ENCODE results near the gene INPP5E. TPM values are rescaled to one million over a fixed set of nuclear protein-coding genes. Genes with fewer than 3 reads are reported as not detected.

Gene INPP5E
- total and polyA plus RNA-seq, 2 donors, result 3.9 to 17.5 TPM

DNA sequence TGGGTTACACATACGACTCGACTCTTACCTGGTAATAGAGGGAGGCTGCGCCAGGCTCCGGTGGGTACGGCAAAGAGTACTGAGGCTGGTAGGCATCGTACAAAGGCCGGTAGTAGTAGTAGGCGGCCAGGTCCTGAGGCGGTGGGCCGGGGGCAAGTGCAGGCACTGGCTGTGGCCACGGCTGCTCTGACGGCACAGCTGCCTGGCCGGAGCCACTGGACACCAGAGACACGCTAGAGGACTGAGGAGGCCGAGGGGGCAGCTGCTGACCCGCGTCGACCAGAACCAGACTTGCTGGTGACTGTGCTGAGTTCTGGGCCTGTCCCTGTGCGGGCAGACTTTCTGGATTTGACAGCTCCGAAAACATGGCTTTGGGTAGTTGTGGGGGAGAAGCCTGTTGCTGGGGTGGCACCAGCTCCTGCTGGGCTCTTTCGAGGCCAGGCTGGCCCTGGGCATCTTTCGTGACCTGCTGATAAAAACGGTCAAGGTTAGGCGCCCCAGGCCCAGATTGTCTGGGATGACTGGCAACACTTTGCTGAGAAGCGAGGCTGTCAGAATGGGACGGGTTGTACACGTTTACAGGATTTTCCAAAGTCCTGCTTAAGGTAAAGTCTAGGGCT is 34.5 kb upstream of the INPP5E start:
- H3K4me1 ChIP-seq (ENCODE audit: control insufficient read depth in 2 of 2, insufficient read depth in 2 of 2, low read length in 2 of 2), result no peaks in the 10 kb centered on the region
- WGBS, result 98% methylated on average over 27 of the region's 27 CpGs
- peaks cover 87 to 98% of the 10 kb centered on the region in 2 donors for H3K36me3 ChIP-seq (ENCODE audit: control insufficient read depth in 2 of 2, insufficient read depth in 2 of 2, low read length in 1 of 2)

DNA sequence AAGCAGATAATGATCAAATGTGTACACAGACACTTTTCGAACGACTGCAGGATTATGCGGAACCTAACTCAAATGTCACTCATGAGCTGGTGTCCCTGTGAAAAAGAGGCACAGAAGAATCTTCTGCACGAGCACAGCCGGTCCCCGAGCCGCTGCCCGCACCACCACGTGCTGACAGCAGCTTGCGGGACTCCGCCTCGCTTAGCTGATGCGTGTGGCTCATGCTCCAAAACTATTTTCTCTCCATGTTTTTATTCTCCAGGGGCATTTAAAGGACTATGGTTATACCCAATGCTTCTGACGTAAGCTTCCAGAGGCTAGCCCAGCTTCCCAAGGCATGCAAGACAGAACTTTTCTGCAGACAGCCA is 33.7 kb upstream of the INPP5E start:
- 98% methylated on average over 14 of the region's 14 CpGs for WGBS

More for the DNA sequence above, 34.5 kb upstream of the INPP5E start:
- Histone ChIP-seq H3K27ac (ENCODE audit: low read depth in 1 of 2, low read length in 1 of 2) (no peak overlapping the region), H3K4me3 (ENCODE audit: low read length in 2 of 2) (no peak overlapping the region), H3K27me3 (ENCODE audit: control insufficient read depth in 2 of 2, insufficient read depth in 1 of 2, low read length in 1 of 2) (no peaks in the 10 kb centered on the region), H3K9me3 (ENCODE audit: control insufficient read depth in 2 of 2, insufficient read depth in 1 of 2, low read length in 1 of 2) (no peaks in the 10 kb centered on the region)
- DNase-seq (ENCODE audit: low read depth in 6 of 9, low spot score in 9 of 9), result no peak

DNA sequence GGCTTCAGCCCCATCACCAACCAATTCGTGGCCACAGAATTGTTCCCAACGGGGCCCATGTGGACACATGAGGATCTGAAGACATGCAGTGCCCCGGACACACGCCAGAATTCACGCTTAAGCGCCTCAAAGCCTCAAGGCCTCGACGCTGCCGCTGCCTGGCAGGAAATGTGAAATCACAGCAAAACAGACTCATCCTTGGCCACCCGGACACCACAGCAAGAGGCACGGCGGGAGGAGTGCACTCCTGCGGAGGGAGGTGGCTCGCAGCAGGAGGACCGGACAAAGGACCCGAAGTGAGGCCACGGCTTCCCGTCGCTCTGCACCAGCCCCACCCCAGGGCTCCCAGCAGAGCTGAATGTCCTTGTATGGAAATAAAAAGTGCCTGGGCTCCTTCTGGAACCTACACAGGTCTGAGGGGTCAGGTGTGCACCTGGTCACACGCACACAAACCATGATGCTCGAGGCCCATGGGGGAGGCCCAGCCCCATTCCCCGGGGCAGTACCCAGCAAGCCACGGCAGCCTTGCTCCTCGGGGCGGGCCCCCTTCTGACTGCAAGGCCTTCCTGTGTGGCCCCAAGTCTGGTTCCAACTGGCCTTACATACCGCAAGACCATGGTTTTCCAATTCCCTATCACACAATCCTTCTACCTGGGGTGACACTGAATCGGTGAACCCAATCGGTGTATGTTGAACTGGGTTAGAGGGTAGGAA is 33.2 kb upstream of the INPP5E start:
- Histone ChIP-seq H3K36me3 (ENCODE audit: control insufficient read depth in 2 of 2, insufficient read depth in 2 of 2, low read length in 1 of 2) (peaks cover 98 to 99% of the 10 kb centered on the region in 2 donors), H3K4me1 (ENCODE audit: control insufficient read depth in 2 of 2, insufficient read depth in 2 of 2, low read length in 2 of 2) (no peaks in the 10 kb centered on the region), H3K9me3 (ENCODE audit: control insufficient read depth in 2 of 2, insufficient read depth in 1 of 2, low read length in 1 of 2) (no peaks in the 10 kb centered on the region), H3K27ac (ENCODE audit: low read depth in 1 of 2, low read length in 1 of 2) (no peak overlapping the region), H3K4me3 (ENCODE audit: low read length in 2 of 2) (no peak overlapping the region), H3K27me3 (ENCODE audit: control insufficient read depth in 2 of 2, insufficient read depth in 1 of 2, low read length in 1 of 2) (no peaks in the 10 kb centered on the region)
- 98% methylated on average over 28 of the region's 28 CpGs for WGBS
- no peak for DNase-seq (ENCODE audit: low read depth in 6 of 9, low spot score in 9 of 9)

More for the DNA sequence above, 33.7 kb upstream of the INPP5E start:
- DNase-seq (ENCODE audit: low read depth in 6 of 9, low spot score in 9 of 9), result no peak
- peaks cover 93 to 99% of the 10 kb centered on the region in 2 donors for H3K36me3 ChIP-seq (ENCODE audit: control insufficient read depth in 2 of 2, insufficient read depth in 2 of 2, low read length in 1 of 2)
- H3K27ac ChIP-seq (ENCODE audit: low read depth in 1 of 2, low read length in 1 of 2), result no peak overlapping the region
- no peaks in the 10 kb centered on the region for H3K4me1 ChIP-seq (ENCODE audit: control insufficient read depth in 2 of 2, insufficient read depth in 2 of 2, low read length in 2 of 2)
- H3K27me3 ChIP-seq (ENCODE audit: control insufficient read depth in 2 of 2, insufficient read depth in 1 of 2, low read length in 1 of 2), result no peaks in the 10 kb centered on the region
- no peaks in the 10 kb centered on the region for H3K9me3 ChIP-seq (ENCODE audit: control insufficient read depth in 2 of 2, insufficient read depth in 1 of 2, low read length in 1 of 2)
- no peak overlapping the region for H3K4me3 ChIP-seq (ENCODE audit: low read length in 2 of 2)

DNA sequence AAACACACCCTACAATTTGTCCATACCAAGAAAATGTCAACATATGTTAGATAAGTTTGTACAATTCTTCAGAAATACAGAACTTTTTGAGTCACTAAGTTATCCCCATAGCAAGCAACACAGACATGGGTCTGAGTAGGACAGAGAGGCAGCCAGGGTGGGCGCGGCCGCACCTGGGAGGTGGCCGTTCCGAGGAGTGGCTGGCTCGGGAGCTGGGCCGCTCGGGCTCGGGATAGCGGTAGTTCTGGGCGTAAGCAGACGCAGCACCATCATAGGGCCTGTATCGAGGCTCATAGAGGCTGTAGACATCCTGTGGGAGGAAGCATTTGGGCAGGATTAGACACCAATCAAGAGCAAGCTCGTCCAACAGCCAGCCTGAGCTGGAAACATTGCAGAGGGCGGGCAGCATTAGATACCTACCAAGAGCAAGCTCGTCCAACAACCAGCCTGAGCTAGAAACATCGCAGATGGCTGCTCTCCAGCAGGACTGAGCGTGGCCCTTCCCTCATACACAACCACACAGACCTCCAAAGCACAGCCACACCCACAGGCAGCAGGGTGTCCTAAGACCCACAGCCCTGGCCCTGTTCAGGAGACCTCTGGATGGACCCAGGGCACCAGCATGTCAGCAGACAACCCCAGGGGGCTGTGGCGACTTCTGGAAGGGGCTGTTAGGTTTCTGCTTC is 32.3 kb upstream of the INPP5E start:
- no peaks in the 10 kb centered on the region for H3K4me1 ChIP-seq (ENCODE audit: control insufficient read depth in 2 of 2, insufficient read depth in 2 of 2, low read length in 2 of 2)
- peaks cover 96 to 99% of the 10 kb centered on the region in 2 donors for H3K36me3 ChIP-seq (ENCODE audit: control insufficient read depth in 2 of 2, insufficient read depth in 2 of 2, low read length in 1 of 2)
- DNase-seq (ENCODE audit: low read depth in 6 of 9, low spot score in 9 of 9), result no peak
- H3K9me3 ChIP-seq (ENCODE audit: control insufficient read depth in 2 of 2, insufficient read depth in 1 of 2, low read length in 1 of 2), result no peaks in the 10 kb centered on the region
- WGBS, result 97% methylated on average over 19 of the region's 19 CpGs
- no peak overlapping the region for H3K4me3 ChIP-seq (ENCODE audit: low read length in 2 of 2)
- H3K27me3 ChIP-seq (ENCODE audit: control insufficient read depth in 2 of 2, insufficient read depth in 1 of 2, low read length in 1 of 2), result no peaks in the 10 kb centered on the region
- H3K27ac ChIP-seq (ENCODE audit: low read depth in 1 of 2, low read length in 1 of 2), result no peak overlapping the region

DNA sequence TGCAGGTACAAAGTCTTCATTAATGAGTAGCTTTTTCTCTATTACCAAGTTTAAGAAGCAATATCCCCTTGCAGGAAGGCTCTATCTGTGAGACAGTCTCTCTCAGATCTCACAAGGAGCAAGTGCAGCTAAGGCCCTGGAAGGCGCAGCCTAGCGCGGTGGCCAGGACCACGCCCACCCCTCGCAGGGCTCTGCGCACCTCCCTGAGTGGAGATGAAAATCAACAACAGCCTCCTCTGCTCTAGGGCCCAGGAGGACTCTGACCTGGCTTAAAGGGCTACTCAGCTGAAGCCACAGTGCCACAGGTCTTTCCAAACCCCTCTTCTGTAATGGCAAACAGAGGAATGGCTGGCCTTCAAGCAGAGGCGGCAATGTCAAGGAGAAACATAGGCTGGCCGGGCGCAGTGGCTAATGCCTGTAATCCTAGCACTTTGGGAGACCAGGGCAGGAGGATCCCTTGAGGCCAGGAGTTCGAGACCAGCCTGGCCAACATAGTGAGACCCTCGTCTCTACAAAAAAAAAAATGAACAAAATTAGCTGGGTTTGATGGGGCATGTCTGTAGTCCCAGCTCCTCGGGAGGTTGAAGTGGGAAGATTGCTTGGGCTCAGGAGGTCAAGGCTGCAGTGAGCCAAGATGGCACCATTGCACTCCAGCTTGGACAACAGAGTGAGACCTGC is 31.3 kb upstream of the INPP5E start:
- Histone ChIP-seq H3K27ac (ENCODE audit: low read depth in 1 of 2, low read length in 1 of 2) (no peak overlapping the region), H3K9me3 (ENCODE audit: control insufficient read depth in 2 of 2, insufficient read depth in 1 of 2, low read length in 1 of 2) (no peaks in the 10 kb centered on the region), H3K27me3 (ENCODE audit: control insufficient read depth in 2 of 2, insufficient read depth in 1 of 2, low read length in 1 of 2) (no peaks in the 10 kb centered on the region), H3K4me1 (ENCODE audit: control insufficient read depth in 2 of 2, insufficient read depth in 2 of 2, low read length in 2 of 2) (no peaks in the 10 kb centered on the region), H3K36me3 (ENCODE audit: control insufficient read depth in 2 of 2, insufficient read depth in 2 of 2, low read length in 1 of 2) (peaks cover 96 to 99% of the 10 kb centered on the region in 2 donors), H3K4me3 (ENCODE audit: low read length in 2 of 2) (no peak overlapping the region)
- no peak for DNase-seq (ENCODE audit: low read depth in 6 of 9, low spot score in 9 of 9)
- WGBS, result 98% methylated on average over 12 of the region's 12 CpGs

DNA sequence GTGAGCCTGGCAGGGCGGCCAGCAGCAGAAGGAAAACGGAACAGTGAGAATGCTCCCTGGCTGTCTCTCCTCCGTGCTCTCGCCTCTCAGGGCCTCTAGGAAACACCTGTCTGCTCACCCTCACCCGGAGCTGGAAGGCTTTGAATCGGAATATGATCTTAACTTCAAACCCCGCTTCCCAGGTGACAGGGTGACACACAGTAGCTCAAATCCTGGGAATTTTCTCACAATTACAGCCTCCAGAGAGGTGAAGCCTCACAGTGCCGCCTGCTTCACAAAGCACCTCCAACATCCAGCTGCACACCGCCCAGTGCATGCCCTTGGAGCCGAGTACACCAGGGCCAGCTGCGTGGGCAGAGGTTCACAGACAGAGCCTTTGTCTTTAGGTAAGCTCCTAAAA is 30.7 kb upstream of the INPP5E start:
- Histone ChIP-seq H3K36me3 (ENCODE audit: control insufficient read depth in 2 of 2, insufficient read depth in 2 of 2, low read length in 1 of 2) (peaks cover 96 to 99% of the 10 kb centered on the region in 2 donors), H3K27ac (ENCODE audit: low read depth in 1 of 2, low read length in 1 of 2) (no peak overlapping the region)
- WGBS, result 99% methylated on average over 11 of the region's 11 CpGs

DNA sequence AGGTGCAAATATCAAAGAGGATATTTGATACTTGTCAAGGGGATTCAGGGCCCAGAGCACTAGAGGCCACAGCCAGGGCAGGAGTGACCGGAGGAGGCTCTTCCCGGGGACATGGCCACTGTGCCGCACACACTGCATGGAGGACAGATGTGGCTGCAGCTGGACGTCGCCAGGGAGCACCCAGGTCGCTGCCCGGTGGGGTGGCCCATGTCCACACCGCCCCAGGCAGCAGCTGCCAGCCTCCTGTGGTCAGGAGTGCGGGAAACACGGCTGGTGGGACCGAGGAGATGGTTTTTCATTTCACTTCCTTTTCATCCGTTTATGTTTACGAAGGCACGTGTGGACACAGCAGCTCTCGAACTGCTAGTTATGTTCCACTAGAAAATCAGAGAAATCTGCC is 28.1 kb upstream of the INPP5E start:
- Histone ChIP-seq H3K27me3 (ENCODE audit: control insufficient read depth in 2 of 2, insufficient read depth in 1 of 2, low read length in 1 of 2) (no peaks in the 10 kb centered on the region), H3K4me1 (ENCODE audit: control insufficient read depth in 2 of 2, insufficient read depth in 2 of 2, low read length in 2 of 2) (no peaks in the 10 kb centered on the region), H3K4me3 (ENCODE audit: low read length in 2 of 2) (no peak overlapping the region), H3K9me3 (ENCODE audit: control insufficient read depth in 2 of 2, insufficient read depth in 1 of 2, low read length in 1 of 2) (no peaks in the 10 kb centered on the region), H3K27ac (ENCODE audit: low read depth in 1 of 2, low read length in 1 of 2) (no peak overlapping the region), H3K36me3 (ENCODE audit: control insufficient read depth in 2 of 2, insufficient read depth in 2 of 2, low read length in 1 of 2) (peaks cover 93 to 98% of the 10 kb centered on the region in 2 donors)
- WGBS, result 97% methylated on average over 15 of the region's 15 CpGs
- no peak for DNase-seq (ENCODE audit: low read depth in 6 of 9, low spot score in 9 of 9)

More for the DNA sequence above, 30.7 kb upstream of the INPP5E start:
- H3K4me3 ChIP-seq (ENCODE audit: low read length in 2 of 2), result no peak overlapping the region
- H3K9me3 ChIP-seq (ENCODE audit: control insufficient read depth in 2 of 2, insufficient read depth in 1 of 2, low read length in 1 of 2), result no peaks in the 10 kb centered on the region
- H3K4me1 ChIP-seq (ENCODE audit: control insufficient read depth in 2 of 2, insufficient read depth in 2 of 2, low read length in 2 of 2), result no peaks in the 10 kb centered on the region
- no peak for DNase-seq (ENCODE audit: low read depth in 6 of 9, low spot score in 9 of 9)
- H3K27me3 ChIP-seq (ENCODE audit: control insufficient read depth in 2 of 2, insufficient read depth in 1 of 2, low read length in 1 of 2), result no peaks in the 10 kb centered on the region

DNA sequence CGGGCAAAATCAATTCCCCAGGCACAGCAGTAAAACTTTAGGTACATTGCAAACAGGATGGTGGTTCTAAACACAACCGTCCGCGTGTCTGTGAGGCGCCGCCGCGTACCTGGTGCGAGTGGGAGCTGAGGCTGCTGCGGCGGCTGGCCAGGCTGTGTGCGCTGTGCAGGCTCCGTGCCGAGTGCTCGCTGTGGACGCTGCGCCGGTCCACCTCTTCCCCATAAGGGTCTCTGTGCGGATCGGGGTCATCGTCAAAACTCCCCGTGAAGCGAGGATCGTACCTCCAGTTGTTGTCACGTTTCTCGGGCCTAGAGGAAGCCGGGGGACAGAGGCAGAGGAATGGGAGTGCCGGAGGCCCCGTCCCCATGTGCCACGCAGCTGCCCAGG is 26.5 kb upstream of the INPP5E start:
- Histone ChIP-seq H3K36me3 (ENCODE audit: control insufficient read depth in 2 of 2, insufficient read depth in 2 of 2, low read length in 1 of 2) (peaks cover 91 to 98% of the 10 kb centered on the region in 2 donors), H3K9me3 (ENCODE audit: control insufficient read depth in 2 of 2, insufficient read depth in 1 of 2, low read length in 1 of 2) (no peaks in the 10 kb centered on the region), H3K27ac (ENCODE audit: low read depth in 1 of 2, low read length in 1 of 2) (no peak overlapping the region), H3K4me3 (ENCODE audit: low read length in 2 of 2) (no peak overlapping the region), H3K4me1 (ENCODE audit: control insufficient read depth in 2 of 2, insufficient read depth in 2 of 2, low read length in 2 of 2) (no peaks in the 10 kb centered on the region), H3K27me3 (ENCODE audit: control insufficient read depth in 2 of 2, insufficient read depth in 1 of 2, low read length in 1 of 2) (no peaks in the 10 kb centered on the region)
- 98% methylated on average over 30 of the region's 30 CpGs for WGBS
- no peak for DNase-seq (ENCODE audit: low read depth in 6 of 9, low spot score in 9 of 9)
